Inferior parietal cortex (tissue), 1 donor: Measurements from ENCODE around the gene CXCL1.

Experiments
- DNase-seq: peaks from one replicate; pipeline ENCODE4 v3.0.0-alpha.2; 2016; ENCODE audit errors: extremely low spot score

The CXCL1 gene

GRCh38 chr4:73851293-73851692, 17.9 kb upstream of the CXCL1 start:
- no peak for DNase-seq

DNA sequence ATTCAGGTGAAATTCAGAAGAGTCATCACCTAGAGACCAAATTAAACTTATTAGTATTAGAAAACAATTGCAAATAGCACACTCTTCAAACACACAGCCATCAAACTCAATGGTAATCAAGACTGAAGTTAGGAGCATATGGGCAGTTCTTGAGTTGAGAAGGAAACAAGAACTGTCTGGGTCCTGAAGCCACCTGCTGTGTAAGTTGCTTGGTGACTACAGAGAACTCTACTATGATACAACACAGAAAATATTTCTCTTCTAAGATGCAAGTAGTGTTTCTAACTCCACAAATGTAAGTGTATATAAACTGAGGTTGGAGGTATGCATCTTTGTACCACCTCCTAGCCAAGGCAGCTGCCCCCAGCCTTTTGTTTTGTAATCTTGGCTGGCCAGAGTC, 16.4 kb upstream of the CXCL1 start:
- no peak for DNase-seq

GRCh38 chr4:73853246-73853704, 15.9 kb upstream of the CXCL1 start, which contains the start of gene PF4V1:
Gene PF4V1 (plus strand): TSS chr4:73853296. CDS start chr4:73853363, 67 bp downstream.
- DNase-seq, result no peak

DNA sequence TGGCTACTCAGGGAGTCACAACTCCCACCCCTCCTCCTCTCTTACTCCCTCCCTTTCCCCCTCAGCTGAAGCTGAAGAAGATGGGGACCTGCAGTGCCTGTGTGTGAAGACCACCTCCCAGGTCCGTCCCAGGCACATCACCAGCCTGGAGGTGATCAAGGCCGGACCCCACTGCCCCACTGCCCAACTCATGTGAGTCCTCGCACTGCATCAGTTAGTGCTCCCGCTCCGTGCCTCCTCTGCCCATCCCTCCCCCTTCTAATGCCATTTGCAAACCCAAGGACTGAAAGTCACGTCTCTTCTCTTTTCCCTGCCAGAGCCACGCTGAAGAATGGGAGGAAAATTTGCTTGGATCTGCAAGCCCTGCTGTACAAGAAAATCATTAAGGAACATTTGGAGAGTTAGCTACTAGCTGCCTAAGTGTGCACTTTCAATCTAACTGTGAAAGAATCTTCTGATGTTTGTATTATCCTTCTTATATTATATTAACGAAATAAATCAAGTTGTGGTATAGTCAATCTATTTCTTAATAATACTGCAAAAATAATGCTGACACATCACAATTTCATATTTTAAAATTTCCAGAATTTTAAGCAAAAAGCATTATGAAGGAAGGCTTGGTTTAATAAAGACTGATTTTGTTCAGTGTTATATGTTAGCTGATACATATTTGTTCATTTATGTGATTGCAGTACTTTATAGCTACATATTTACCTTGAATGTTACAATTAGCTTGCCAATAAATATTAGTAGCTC, 15.3 kb upstream of the CXCL1 start:
- no peak for DNase-seq

DNA sequence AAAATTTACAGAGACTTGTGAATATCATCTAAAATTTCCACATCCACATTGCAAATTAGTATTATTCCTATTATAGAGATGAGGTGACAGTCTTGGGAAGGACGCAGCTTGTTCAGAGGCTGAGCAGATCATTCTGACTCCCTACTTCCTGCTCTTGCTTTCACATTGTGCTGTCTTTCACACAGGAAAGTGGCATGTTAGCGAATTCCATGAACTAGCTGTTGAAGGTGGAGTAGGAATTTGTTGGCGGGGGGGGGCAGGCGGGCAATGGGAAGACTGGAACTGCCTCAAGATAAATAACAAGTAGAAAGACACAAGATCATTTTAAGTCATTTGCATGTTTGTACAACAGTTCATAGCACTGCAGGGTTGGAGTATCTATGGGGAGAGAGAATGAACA, 13.8 kb upstream of the CXCL1 start:
- no peak for DNase-seq

- DNase-seq, result no peak
These were observed 12.7 kb upstream of the CXCL1 start for GRCh38 chr4:73856518-73856917.

- DNase-seq, result no peak
These were observed 9.5 kb upstream of the CXCL1 start for GRCh38 chr4:73859614-73860088.

- DNase-seq, result no peak
These were observed 9.0 kb upstream of the CXCL1 start for GRCh38 chr4:73860181-73860580.

GRCh38 chr4:73860917-73861316, 8.3 kb upstream of the CXCL1 start:
- no peak for DNase-seq

DNA sequence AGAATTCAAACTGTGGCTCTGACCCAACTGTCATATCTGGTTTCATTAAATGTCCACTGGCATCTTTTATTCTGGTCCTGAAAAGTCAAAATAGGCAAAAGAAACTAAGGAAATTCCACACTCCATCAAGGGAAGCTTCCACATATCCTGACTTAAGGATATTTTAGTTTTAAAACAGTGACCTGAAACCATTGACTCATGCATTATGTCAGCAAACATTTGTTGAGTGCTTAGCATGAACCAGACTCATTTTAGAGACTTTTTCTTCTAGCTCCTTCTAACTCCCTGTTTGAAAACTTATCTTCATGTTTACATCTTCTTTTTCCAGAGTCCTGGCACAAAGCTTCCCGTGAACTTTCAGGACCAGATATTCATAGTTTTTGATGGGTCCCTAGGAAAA, 6.9 kb upstream of the CXCL1 start:
- no peak for DNase-seq

GRCh38 chr4:73864365-73864764, 4.8 kb upstream of the CXCL1 start:
- no peak for DNase-seq

DNA sequence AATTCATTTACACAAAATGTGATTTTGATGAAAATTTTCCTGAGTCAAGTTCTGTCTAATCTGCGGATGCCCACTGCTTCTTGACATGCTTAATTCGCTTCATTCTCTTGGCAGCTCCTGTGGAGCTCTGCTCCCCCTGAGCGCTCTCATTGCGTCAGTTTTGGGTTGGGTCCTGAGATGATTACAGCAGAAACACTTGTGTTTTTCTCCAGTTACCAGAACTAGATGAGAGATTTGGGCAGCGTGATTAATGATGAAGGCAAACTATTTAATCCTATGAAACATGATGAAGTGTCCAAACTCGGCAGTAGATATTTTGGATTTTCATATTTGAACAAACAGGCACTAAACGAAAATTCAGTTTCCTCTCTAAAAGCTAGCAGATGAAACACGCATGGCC, 4.2 kb upstream of the CXCL1 start:
- DNase-seq, result no peak

DNA sequence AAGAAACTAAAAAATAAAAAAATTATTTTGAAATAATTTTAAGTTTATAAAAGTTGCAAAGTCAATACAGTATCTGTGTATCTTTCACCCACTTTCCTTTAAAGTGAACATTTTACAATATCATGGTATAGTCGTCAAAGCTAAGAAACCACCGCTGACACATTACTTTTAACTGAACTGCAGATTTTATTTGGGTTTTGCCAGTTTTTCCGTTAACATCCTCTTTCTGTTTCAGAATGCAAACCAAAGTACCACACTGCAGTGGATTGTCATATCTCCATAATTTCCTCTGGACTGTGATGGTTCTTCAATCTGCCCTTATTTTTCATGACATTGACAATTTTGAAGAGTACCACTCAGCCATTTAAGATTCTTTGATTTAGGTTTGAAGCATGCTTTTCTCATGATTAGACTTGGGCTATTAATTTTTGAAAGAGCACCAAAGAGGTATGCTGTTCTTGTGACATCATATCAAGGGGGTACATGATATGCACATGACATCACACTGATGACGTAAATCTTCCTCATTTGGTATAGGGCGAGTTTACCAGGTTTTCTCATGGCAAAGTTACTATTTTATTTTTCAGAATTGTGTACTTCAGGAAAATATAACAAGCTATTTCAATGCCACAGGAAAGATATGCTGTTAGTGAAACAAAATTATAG, 3.6 kb upstream of the CXCL1 start:
- no peak for DNase-seq

DNA sequence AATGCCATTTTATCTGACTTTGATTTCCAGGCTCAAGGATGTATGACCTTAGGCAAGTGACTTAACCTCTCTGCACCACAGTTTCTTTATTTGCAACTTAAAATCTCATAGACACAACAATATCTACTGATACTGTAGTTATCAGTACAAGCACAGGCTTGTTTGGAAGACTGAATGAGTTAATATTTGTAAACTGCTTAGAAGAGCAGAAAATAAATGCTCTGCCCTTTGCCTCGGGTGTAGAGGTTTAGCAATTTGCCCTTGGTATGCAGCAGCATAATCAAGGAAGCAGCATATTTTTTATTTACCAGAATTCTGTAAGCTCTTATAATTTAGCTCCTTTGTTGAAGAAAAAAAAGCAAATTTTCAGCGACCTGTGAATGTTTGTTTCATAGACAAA, 2.9 kb upstream of the CXCL1 start:
- no peak for DNase-seq

DNA sequence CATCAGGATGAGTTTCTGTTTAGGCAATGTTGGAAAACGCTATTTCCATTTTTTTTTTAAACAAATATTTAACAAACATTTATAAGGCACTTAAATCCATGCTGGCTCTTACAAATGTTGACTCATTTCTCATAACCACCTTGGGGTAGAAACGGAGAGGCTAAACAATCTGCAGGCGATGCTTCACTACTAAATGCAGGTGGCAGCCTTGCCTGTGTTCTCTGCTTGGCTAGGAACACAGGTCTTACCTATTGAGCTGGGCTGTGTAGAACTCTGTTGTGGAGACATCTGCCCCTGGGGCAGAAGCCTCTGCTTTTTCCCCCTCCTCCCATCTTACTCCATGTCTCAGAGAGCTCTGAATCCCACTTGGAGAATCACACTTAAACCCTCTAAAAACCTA, 1.4 kb upstream of the CXCL1 start:
- no peak for DNase-seq

- DNase-seq, result no peak
These were observed 725 bp upstream of the CXCL1 start for GRCh38 chr4:73868206-73869129.

- no peak for DNase-seq
These were observed 1.1 kb downstream of the CXCL1 start for GRCh38 chr4:73870260-73870659.

GRCh38 chr4:73870768-73871167, 1.6 kb downstream of the CXCL1 start:
- no peak for DNase-seq

DNA sequence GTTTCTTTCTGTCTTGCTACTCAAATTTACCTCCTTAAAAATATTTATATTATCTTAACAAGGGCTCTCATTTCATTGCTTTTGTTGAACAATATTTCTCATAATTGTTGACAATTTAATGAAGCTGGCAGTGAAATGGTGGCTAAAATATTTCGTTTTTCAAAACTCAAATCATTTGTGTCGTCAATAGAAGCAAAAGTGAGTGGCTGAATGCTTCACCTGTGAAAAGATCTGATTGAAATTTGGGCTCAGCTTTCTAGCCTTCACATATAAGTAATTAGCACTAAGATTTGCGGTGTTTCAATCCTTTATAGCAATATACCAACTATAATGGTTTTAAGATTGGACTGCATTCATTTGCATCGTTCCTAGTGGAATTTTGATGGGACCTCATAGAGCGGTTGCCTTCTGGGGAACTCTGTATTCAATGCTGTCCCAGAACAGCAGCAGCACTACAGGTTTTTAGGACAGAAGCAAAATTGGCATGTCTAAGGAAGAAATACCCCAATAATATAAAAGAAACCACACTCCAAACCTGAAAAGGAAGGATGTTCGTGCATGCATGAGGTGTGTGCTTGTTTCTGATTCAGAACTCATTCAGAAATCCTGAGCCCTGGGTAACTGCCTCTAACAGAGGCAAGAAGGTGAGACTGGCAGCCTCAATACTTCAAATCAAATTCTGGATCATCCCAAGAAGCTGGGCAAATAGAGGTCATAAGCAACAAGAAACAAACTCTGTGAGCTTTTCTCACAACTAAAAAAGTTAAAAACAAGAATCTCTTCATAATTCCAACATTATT, 2.5 kb downstream of the CXCL1 start:
- no peak for DNase-seq

DNA sequence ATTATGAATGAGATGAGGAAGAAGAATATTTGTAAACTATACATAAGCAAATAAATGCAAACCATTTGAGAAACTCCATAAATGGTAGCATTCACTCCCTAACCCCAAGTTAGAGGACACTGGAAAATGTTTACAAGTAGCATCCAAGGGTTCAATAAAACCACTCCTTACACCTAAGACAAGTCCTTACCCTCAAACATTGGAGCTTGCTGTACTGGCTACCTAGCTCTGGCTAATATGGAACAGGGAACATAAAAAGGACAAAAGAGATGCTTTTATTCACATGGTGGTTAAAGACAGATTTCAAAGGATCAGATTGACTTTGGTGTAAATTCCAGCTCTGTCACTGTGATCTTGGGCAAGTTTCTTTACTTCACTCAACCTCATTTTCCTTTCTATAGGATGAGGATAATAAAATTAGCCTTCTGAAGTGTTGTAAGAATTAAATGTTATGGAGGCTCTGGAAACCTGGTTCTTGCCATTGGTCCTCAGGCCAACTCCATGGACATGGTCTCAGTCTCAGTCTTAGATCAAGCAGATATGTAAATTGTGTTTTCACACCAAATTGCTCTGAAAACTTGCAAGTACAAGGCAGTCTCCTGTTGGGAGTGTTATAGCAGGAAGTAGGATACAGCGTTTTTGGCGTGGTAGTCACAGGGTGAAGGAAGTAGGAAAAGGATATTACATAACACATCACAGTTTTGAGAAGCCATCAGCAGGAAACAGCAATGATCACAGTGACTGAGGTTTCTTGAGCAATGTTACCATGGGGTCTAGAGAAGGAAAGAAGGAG, 3.3 kb downstream of the CXCL1 start:
- DNase-seq, result no peak

- DNase-seq, result no peak
These were observed 5.2 kb downstream of the CXCL1 start for GRCh38 chr4:73874386-73874785.
